Cardiac fibroblast (primary cell): ENCODE measurements around the gene RAVER2.
A peak's percentile ranks its signal among the peaks of the same experiment; 100 is the strongest.

Source experiments
- DNase-seq, 2 donors: peaks; one replicate each; pipeline versions ENCODE4 v3.0.0 to v3.0.0-alpha.2; 2010; ENCODE audit warnings: low read depth in 2 of 2
- H3K4me3 ChIP-seq, 2 donors: replicated peaks in 1 of 2; 1 replicate in 1 of 2; 2 replicates in 1 of 2; pipeline ENCODE4 v1.5.1; 2011; ENCODE audit warnings: low read depth in 2 of 2, low read length in 2 of 2, mild to moderate bottlenecking in 2 of 2, moderate library complexity in 1 of 2
- TF ChIP-seq, protein P1 (sequence below): IDR thresholded peaks from one replicate; pipeline ENCODE4 v1.5.1; 2011; ENCODE audit warnings: low read depth, mild to moderate bottlenecking, low read length, inconsistent platforms

Gene RAVER2

GRCh38 chr1:64748222-64748621 is 3.3 kb downstream of the RAVER2 start:
- DNase-seq = no peak
- TF ChIP-seq, protein P1, sequence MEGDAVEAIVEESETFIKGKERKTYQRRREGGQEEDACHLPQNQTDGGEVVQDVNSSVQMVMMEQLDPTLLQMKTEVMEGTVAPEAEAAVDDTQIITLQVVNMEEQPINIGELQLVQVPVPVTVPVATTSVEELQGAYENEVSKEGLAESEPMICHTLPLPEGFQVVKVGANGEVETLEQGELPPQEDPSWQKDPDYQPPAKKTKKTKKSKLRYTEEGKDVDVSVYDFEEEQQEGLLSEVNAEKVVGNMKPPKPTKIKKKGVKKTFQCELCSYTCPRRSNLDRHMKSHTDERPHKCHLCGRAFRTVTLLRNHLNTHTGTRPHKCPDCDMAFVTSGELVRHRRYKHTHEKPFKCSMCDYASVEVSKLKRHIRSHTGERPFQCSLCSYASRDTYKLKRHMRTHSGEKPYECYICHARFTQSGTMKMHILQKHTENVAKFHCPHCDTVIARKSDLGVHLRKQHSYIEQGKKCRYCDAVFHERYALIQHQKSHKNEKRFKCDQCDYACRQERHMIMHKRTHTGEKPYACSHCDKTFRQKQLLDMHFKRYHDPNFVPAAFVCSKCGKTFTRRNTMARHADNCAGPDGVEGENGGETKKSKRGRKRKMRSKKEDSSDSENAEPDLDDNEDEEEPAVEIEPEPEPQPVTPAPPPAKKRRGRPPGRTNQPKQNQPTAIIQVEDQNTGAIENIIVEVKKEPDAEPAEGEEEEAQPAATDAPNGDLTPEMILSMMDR = no peak
- H3K4me3 ChIP-seq = no peak overlapping the region

DNA sequence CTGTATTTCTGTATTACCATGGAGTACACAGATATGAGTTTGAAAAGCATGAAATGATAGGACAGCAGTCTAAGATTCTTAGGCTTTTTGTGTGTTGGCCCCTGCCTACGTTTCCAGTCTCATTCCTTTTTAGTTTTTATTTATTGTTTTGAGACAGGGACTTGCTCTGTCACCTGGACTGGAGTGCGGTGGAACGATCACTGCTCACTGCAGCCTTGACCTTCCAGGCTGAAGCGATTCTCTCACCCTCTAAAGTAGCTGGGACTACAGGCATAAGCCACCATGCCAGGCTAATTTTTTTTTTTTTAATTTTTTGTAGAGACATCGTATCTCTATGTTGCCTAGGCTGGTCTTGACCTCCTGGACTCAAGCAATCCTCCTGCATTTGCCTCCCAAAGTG is 3.8 kb downstream of the RAVER2 start:
- TF ChIP-seq, protein P1 = no peak
- DNase-seq = no peak
- no peak overlapping the region for H3K4me3 ChIP-seq

DNA sequence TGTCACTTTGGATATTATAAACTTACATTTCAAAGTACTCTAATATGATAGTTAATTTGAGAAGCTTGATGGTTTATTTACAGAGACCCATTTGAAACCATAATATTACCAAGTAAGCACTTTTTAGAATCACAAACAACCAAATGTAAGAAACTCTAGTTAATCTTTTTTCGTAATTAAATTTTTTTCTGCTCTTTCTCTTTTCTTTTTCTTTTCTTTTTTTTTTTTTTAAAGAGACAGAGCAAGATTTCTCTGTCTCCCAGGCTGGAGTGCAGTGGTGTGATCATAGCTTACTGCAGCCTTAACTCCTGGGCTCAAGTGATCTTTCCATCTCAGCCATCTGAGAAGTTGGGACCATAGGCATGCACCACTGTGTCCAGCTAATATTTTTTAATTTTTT is 5.2 kb downstream of the RAVER2 start:
- TF ChIP-seq, protein P1 = no peak
- no peak for DNase-seq

DNA sequence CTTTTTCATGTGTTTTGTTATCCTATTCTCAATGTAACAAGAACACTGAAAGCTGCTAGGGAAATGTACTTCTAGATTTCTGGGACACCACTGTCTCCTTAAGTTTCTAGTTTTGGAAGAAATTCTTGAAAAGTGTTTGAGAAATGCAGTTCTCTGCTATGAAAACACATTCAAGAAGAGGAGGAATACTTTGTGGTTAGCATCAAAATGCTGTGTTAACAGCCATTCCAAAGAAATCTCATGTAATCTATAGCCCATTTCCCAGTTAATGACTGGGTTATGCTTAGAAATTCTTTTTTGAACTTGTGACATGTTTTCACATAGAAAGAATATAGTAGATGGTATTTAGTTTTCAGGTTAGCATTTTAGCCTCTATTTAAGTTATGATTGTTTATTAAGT is 6.0 kb downstream of the RAVER2 start:
- no peak overlapping the region for H3K4me3 ChIP-seq
- TF ChIP-seq, protein P1 = no peak
- DNase-seq = no peak

More for the DNA sequence above, 5.2 kb downstream of the RAVER2 start:
- no peak overlapping the region for H3K4me3 ChIP-seq

- no peak for DNase-seq
- no peak overlapping the region for H3K4me3 ChIP-seq
- TF ChIP-seq, protein P1 = no peak
These were observed 9.3 kb downstream of the RAVER2 start for GRCh38 chr1:64754173-64754572.

- TF ChIP-seq, protein P1 = no peak
- peak in 1 of 2 donors; percentile 25 for DNase-seq
- no peak overlapping the region for H3K4me3 ChIP-seq
These were observed 10.5 kb downstream of the RAVER2 start for GRCh38 chr1:64755361-64755760.

DNA sequence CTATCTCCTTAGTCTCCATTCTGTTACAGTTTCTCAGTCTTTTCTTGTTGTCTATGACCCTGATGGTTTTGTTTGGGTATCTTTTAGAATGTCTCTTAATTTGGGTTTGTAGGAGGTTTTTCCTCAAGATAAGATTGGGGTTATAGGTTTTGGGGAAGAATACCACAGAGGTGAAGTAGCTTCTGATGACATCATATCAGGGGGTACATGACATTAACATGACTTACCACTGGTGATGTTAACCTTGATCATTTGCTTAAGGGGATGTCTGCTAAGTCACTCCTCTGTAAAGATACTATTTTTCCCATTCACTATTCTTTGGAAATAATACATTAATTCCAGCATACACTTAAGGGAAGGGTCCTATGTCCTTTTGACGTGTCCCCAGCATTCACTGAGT is 11.9 kb downstream of the RAVER2 start:
- no peak overlapping the region for H3K4me3 ChIP-seq
- TF ChIP-seq, protein P1 = no peak
- no peak for DNase-seq
